Superior temporal gyrus (tissue), 1 donor: ENCODE measurements around the gene PCDH15.

ENCODE experiments used
- DNase-seq: peaks from one replicate; pipeline ENCODE4 v3.0.0-alpha.2; 2016; ENCODE audit errors: extremely low spot score

The PCDH15 gene

DNA sequence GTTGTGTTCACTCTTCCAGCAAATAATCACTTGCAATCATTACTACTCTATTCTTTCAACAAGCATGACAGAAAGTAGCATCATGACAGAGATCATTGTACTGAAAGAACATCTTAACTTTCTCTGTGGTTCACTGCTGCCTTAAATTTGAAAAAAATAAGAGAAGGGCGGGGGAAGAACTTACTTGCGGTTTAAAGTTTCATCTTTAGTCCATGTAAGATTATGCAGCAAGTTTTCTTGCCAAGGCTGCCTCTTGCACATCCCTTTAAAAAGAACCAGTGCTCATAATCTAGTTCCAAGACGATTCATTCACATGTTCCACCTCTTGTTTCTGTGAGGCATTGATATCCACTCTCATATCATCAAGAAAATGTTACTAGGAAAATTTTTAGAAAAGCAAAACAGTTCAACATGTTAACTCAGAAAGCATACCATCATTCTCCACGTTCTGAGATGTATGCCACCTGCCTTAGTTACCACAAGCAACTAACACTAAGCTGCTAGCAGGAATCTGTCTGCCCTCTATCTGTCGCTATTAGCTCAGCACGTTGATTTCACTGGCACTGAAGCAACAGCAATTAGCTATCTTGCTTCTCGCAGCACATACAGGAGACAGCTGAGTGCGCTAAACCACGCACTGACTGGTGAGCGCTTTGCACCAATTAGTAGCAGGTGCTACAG is at the start of gene PCDH15:
TSS of gene PCDH15 (minus strand) at position 491 of the 681 bp plus-strand sequence. CDS start 136,969 bp downstream, outside the sequence.
- DNase-seq, result peak; percentile 80

DNA sequence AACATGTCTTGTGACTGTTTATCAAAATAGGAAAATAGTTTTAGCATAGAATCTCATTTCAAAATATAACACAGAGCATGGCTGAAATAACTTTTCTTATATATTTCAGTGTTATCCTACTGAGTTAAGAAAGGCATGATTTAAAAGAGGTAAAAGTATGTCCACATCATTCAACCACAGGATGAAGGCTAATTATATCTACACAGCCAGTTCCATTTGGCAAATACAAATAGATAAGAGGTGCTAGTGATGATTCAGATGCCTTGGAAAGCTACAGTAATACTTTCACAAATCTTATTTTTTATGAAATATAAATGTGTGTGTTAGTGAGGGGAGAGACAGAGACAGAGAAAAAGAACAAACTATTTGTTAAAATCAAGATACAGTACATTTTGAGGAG is 42.9 kb upstream of the PCDH15 start:
- peak; percentile 17 for DNase-seq

DNA sequence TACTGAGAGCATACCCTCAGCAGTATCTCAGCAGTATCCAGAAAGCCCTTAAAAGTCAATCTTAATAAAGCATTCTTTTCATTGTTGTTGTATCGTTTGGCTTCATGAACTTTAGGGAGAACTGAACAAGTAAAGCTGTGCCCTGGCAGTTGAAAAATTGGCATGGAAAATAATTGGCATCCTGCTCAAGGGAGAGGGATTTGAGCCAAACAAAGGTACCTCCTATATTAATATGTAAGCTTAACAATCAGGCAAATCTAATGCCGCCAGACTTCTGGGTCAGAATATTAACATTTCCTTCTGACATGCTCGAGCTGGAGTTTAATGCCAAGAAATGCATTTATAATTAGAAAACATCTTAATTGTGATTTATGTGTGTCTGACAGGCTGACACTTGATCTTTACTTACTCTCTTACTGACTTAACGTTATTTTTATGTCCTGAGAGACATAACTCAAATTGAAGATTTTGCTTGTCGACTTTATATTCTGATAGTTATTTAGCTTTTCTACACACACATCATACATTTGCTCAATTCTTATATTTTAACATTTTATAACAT is 42.1 kb upstream of the PCDH15 start:
- no peak for DNase-seq

DNA sequence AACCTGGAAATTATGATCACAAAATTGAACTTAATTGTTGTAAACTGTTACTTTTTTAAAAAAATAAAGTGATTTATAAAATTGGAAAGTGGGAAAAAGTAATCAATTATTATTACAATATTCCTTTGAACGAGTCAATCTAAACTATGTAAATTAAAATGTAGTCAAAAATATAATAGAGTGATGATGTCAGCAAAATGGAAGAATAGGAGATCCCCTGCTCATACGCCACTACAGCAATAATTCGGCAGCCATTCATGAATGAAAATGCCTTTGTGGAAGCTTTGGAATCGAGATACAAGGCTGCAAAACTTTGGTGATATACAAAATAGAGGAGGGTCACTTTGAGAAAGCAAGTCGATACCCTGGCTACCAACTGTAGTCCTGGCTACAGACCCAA is 36.4 kb upstream of the PCDH15 start:
- no peak for DNase-seq

DNA sequence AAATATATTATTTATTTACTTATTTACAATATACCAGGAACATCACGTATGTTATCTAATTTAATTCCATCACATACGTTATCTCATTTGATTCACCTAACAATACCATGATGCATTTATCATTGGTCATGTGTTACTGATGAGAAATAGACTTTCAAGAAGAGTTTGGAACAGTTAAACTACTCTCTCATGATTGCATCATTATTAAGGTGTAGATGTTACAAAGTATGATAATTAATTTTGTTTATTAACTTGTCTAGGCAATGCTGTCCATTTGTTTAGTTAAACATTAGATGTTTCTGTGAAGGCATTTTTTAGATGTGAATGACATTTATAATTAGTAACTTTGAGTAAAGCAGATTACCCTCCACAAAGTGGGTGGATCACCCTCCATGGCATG is 32.0 kb upstream of the PCDH15 start:
- DNase-seq, result no peak

DNA sequence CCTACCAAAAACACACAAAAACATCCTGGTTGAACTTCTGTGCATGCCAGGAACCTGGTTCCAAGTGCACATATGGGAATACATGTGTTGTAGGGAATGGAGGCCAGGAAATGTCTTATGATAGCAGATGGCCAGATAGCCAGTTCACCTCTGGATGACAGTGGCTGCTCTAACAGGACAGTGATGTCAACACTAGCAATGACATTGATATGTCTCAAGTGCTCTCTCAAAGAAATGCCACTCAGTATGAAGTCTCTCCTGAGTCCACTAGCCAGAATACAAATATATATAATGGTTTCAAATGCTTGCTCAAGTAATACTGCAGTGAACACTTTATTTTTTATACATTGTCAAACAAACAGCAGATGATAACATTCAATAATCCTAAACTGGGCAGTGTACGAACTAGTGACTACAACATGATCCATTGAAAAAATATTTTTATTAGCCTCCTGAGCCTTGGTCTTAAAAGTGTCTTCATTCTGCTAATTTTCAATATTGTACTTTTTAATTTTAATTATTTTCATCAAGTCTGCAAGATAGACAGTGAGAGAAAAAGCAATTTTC is 26.0 kb upstream of the PCDH15 start:
- DNase-seq, result no peak

DNA sequence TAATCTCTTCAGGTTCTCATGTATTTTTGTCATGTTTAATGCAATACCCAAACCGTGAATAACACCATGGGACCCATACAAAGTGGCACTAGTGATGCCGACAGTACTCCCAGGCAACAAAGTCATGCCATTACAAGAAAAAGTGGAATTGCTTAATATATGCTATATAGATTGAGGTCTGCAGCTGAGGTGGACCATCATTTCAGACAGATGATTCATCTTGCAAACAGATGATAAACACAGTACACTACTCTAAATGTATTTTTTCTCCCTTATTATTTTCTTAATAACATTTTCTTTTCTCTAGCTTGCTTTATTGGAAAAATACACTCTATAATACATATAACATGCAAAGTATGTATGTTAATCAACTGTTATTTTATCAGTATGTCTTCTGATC is 14.6 kb upstream of the PCDH15 start:
- DNase-seq, result no peak

DNA sequence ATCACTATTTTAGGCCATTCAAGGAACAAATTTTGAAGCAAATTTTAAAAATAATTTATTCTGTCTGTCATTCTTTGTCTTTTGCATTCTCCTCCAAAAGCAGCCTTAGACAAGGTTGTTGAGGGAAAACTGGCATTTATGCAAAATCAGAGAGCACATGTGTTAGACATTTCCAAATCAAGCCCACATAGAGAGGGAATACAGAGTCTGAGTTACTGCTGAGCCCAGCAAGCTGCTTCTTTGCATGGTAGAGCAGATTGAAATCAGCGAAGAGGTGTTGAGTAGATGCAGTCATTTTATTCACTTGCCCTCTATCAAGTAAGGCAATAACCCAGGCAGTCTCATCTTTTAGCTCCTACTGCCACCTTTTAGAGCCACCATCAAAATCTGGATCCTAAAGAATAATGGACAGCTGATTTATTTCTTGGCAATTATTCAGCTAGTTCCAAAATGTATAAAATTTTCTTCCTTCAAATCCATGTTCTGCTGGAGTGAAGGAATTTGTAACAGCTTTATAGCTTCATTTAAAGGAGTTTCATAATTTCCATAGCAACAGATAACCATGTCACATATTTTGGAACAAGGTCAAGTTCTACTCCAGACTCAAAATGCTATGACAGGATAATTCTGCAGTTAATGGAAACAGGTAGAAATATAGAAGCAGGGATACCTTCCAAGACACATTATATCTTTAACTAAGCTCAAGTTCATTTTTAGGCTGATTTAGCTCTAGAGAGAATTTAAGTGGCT is 7.3 kb upstream of the PCDH15 start:
- DNase-seq, result no peak

DNA sequence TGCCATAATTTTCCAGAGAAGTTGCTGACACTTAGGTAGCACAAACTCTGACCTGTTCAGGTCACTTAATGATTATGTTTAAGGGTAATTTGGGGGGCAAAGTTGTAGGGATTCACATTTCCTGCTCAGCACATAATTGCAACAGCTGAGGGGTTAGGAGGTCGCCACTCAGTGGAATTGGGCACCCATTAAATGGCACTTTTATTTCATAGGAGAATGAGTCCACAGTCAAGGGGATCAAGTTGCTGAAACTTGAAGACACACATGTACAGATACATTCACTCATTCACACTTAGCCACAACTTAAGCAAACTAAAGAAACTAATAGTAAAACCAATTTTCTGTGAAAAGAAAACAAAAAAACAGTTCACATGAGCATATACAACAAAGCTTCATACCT is 1.5 kb downstream of the PCDH15 start:
- no peak for DNase-seq

DNA sequence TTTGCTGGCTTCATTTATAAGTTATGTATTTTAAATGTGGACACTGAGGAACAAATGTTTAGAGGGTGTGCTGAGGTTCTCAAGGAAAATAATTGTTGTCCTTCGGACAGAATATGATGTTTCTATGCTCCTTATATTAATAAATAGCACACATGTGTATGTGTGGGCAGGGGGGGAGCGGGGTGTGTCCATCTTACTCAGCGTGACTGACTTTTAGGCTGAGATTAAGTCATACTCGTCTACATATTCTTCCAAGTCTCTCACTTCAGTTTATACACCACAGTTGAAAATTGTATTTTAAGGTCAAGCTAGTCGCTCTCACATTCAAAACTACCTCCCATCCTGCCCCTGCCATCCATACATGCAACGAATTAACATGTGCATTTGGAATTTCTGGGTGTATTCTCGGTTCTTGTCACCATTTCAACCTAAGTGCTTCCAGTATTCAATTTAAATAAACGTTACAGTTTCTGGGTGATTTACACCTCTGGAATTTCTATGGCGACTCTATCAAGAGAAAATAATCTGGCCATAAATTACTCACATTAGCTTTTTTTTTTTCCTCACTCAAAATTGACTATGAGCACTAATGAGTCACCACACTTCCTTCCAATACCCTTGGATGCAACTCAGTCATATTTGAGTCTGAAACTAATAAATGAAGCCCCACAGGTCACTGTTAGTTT is 3.3 kb downstream of the PCDH15 start:
- no peak for DNase-seq

DNA sequence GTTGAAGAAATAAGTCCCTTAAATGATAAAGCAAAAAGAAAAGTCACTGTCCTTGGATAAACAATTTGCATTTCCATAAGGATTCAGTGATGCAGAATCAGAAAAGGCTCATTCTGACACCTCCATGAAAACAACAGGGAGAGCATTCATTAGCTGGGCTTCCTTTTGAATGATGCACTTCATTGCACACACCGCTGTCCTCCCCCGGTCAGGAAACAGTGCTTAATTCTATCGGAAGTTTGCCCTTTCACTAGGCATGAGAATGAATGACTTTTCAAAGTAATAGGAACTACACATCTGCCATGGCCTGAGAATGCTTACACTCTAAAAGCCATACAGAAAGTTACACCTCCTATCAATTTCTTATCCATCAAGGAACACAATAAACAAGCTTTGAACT is 4.2 kb downstream of the PCDH15 start:
- no peak for DNase-seq

DNA sequence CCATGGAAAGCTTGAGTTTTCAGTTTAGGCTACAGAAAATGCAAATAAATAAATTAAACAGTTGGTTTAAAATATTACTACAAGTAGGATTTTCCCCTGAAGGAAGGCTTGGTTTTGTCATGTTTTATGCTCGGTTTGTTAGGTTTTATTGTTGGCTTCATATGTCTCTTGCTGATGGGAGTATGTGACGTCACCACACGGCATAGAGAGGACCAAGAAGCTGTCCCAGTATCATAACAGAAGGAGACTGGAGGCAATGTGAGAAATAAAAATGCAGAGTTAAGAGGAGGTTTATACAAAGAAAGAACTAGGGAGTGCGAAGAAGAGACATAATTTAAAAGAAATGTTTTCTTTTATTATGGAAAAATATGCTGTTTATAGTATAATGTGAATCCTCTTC is 24.4 kb downstream of the PCDH15 start:
- DNase-seq, result no peak

DNA sequence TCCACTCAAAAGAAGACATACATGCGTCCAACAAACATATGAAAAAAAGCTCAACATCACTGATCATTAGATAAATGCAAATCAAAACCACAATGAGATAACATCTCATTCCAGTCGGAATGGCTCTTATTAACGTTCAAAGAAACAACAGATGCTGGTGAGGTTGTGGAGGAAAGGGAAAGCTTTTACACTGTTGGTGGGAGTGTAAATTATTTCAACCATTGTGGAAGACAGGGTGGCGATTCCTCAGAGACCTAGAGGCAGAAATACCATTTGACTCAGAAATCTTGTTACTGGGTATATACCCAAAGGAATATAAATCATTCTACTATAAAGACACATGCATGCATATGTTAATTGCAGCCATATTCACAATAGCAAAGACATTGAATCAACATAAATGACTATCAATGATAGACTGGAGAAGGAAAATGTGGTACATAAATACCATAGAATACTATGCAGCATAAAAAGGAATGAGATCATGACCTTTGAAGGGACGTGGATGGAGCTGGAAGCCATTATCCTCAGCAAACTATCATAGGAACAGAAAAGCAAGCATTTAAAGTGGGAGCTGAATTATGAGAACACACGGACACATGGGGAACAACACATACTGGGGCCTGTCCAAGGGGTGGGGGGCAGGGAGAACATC is 28.4 kb downstream of the PCDH15 start:
- DNase-seq, result no peak

DNA sequence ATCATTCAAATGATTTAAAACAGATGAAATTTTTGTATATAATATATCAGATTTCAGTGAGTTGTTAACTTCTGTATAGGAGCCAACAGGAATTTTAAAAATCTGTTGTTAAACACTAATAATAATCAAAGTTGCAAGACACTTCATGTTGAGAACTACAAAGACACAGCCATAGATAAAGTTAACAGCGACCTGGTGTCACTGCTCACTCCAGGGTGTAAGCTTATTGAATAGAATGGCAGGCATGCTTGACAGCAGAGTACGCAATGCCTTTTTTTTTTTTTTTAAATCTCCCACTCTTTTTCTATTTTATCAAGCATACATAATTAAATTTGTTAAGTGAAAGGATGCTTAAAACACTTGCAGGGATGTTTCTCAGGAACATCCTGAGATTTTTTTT is 32.0 kb downstream of the PCDH15 start:
- DNase-seq, result no peak

DNA sequence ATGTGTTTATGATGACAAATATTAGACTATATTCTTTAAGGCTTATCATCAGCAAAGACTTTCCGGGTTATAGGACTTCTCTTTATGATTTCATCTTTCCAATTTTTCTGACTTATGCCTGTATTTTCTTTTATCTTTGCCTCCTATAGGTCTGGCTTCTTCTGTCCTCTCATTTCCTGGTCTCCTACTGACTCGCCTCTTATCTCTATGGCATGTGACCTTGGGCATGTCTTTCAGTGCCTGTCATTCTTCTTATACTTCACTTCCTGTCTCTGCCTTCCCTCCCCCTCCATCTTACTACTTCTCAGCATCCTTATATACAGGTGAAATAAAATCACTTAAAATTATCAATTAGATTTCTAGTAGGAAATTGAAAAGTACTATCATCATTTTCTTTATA is 42.2 kb downstream of the PCDH15 start:
- DNase-seq, result no peak

DNA sequence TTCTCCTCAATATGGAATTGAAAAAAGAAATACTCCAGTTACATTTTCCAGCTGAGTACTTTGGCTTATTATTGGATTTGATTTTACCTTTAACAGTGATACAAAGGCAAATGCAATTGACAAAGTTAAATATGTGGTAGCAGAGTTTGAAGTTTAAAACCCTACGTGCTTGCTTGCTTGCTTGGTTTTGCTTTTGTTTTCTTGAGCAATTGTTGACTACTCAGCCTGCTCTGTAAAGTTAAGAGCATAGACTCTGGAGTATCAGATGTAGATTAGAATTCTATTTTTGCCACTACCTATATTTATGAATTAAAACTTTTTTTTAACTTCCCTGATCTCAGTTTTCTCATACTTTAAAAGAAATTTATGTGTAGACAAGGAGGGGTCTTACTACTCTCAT is 51.4 kb downstream of the PCDH15 start:
- DNase-seq, result no peak

DNA sequence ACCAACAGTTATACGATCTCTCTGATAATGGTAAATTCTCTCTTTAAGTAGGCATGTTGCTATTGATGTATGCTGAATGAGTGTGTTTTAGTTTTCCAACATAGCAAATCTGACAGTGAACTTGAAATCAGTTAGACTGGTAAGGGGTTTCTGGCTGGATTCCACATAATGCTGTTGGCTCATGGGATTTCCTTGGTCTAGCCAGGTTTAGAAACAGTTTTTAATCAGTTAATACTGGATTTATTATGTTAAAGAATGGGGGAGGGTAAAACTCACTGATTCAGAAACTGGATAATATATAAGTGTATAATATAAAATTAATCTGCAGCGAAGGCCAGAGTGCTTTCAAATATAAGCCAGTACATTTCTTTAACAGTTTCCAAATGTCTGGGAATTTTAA is 55.6 kb downstream of the PCDH15 start:
- DNase-seq, result no peak

DNA sequence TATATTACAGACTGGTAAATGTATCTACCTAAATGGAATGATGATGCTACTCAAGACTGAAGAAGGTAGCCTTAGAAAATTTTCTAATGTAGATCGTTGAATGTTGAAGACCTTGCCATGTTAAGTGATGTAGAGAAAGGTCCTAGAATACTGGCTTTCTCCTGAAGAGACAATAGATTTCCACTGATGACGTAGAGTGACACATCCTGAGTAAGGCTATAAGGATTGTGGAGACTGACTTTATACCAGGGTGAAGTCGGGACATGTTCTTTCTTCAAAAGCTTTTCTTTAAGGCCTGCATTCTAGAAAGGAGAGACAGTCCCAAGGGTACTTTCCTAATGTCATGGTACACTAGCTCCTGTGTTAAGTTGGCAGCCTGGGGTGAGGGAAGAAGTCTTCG is 58.6 kb downstream of the PCDH15 start:
- no peak for DNase-seq

DNA sequence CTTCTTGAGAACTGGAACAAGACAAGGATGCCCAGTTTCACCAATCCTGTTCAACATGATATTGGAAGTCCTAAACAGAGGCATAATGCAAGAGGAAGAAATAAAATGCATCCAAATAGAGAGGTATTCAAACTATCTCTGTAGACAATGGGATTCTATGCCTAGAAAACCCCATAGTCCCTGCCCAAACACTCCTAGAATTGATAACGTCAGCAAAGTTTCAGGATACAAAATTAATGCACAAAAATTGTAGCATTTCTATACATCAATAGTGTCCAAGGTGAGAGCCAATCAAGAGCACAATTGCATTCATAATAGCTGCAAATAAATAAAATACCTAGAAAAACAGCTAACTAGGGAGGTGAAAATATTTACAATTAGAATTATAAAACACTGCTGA is 72.5 kb downstream of the PCDH15 start:
- no peak for DNase-seq

DNA sequence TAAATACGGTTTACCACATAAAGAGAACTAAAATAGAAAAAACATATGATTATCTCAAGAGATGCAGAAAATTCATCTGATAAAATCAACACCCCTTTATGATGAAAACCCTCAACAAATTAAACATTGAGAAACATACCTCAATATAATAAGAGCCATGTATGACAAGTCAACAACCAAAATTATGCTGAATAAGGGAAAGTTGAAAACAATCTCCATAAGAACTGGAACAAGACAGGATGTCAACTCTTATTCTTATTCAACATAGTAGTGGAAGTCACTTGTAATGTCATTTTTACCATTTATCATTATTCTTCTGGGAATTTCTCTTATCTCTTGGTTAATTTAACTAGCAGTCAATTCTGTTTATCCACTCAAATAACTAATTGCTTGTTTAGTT is 79.0 kb downstream of the PCDH15 start:
- no peak for DNase-seq

DNA sequence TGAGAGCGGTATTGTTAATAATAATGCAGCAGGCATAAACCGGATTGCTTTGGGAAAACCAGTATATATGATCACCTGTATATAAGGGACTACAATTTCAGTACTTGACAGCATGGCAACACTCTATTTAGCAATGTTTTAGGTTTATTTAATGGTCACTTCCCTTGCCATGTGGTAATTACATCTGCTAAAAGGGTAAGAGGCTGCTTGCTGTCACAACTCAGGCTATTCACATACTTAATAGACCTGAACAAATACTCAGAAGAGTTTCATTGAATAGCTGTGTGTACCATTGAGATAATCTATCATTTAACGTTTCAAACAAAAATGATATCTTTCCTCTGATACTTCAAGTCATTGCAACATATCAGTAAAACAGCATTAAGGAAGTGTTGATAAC is 90.1 kb downstream of the PCDH15 start:
- DNase-seq, result no peak

DNA sequence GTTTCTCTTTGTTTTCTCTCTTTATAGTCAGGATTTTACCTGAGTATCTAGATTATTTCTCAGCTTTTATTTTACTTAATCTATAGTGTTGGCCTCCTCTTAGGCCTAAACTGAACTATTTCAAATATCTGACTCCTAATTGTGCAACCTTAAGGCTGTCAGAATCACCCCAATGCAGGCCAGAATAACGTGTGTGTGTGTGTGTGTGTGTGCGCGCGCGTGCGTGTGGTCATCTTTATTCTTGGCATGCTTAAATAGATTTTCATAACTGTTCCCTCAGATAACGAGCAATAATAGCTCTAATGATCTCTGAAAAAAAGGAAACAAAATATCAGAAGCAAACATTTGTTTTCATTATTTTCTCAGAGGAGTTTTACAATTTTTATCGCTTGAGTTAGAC is 92.4 kb downstream of the PCDH15 start:
- no peak for DNase-seq
